GM21825 (cell line): Measurements from ENCODE around the gene TMBIM6.
"Not testable (repeated sequence)": the region's sequence is repeated elsewhere in the genome, so short reads cannot be mapped to it uniquely, and the experiment has no call there.

Experiments
- ATAC-seq: cut with Tn5 transposase; IDR thresholded peaks from one replicate; pipeline ENCODE4 v1.9.1; 2021; ENCODE audit warnings: mild to moderate bottlenecking, moderate library complexity; ENCODE audit not compliant: unreplicated experiment

Gene TMBIM6

DNA sequence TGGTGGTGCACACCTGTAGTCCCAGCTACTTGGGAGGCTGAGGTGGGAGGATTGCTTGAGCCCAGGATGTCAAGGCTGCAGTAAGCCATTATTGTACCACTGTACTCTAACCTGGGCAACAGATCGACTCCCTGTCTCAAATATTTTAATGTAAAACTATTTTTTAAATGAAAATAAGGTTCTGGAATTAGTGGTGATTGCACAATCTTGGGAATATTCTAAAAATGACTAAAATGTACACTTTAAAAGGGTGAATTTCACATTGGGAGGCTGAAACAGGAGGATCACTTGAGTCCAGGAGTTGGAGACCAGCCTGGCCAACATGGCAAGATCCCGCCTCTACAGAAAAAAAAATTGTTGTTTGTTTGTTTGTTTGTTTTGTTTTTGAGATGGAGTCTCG is 12.9 kb upstream of the TMBIM6 start:
- no peak for ATAC-seq

DNA sequence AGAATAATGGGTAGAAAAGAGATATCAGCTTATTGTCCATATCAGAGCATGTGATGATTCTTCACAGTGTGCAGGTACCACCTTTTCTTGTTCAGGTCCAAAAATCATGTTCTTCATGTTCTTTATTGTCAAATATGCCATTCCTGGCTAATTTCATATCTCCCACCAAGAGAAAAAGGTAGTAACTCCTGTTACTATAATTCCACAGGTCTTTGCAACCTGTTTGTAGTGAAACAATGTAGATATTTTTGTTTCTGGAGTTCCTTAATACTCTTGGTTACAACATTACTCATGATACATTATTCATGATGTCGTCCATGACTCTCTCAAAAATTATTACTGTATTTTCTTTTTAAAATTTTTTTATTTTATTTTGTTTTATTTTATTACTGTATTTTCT is 11.3 kb upstream of the TMBIM6 start:
- ATAC-seq: no peak

- no peak for ATAC-seq
Measured at GRCh38 chr12:49730568-49731101, 10.7 kb upstream of the TMBIM6 start.

GRCh38 chr12:49733219-49734017 is 7.9 kb upstream of the TMBIM6 start:
- no peak for ATAC-seq

GRCh38 chr12:49734900-49735299 is 6.5 kb upstream of the TMBIM6 start:
- ATAC-seq: not testable (repeated sequence)

DNA sequence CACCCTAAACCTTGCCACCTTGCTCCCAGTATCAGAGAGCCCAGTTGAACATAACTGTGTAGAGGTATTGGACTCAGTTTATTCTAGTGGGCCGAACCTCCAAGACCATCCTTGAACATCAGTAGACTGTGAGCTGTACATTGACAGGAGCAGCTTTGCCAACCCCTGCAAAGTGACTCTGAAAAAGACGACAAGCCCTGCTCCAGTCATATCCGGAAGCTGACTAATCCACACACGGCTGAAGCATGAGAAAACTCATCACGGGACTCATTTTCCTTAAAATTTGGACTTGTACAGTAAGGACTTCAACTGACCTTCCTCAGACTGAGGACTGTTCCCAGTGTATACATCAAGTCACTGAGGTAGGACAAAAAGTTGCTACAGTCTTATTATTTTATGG is 2.6 kb upstream of the TMBIM6 start:
- not testable (repeated sequence) for ATAC-seq

DNA sequence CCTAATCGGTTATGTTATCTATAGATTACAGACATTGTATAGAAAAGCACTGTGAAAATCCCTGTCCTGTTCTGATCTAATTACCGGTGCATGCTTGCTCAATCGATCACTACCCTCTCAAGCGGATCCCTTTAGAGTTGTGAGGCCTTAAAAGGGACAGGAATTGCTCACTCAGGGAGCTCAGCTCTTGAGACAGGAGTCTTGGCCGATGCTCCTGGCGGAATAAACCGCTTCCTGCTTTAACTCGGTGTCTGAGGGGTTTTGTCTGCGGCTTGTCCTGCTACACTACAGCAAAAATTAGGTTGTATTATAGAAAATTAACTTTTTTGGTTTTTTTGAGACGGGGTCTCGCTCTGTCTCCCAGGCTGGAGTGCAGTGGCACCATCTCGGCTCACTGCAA is 1.1 kb upstream of the TMBIM6 start:
- ATAC-seq: not testable (repeated sequence)

DNA sequence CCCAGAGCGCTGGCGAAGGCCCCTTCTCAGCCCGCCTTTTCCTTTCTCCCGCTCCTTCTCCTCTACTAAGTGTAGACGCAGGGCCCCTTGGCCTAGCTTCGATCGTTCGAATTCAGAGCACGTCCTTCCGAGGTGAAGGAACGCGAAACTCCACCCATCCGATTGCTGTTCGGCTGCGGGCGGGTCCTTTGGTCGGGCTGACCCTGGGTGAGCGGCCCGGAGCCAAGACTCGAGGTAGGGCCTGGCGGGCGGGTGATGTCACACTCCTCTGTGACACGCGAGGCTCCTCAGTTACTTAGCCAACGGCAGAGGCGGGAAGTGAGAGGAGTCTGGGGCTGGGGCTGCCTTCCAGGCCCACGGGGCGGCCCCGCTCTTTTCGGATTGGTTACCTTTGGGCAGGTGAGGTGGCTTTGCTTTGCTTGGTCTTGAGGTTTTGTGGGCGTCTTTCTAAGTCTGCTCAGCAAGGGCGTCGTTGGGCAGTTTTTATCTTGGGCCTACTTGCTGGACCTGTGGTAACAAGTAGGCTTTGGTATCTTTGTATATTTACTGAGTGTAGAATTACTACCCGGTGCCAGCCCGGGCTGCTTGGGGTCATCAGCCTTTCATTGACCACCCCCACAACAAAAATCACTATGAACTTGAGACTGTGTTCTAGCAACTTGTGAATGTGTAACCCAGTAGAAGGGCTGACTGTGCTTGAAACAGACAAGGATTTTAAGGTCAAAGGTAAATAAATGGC is 694 bp downstream of the TMBIM6 start:
- peak; percentile 62 for ATAC-seq

DNA sequence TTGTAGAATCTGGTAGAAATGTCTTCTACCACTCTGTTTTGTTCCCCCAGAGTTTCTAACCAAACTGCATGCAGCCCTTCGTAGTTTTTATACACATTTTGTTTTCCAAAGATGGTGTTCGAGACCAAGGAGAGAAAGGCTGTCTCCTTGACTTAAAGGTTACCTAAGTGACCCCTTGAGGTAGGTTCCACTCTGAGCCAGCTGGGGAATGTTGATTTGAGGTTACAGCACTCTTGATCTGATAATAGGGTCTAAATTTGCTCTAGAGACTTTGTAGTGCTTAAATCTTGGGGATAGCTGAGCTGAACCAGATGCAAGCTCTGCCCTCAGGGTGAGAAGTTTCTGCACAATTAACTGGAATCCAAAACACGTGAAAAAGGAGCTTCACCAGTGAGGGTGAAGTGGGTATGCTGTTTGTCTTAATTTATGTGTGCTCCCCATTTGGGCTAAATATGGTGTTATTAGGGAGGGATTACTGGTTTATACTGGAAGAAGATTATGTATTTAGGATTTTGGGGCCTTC is 3.1 kb downstream of the TMBIM6 start:
- no peak for ATAC-seq

- no peak for ATAC-seq
Measured at GRCh38 chr12:49748306-49748705, 6.9 kb downstream of the TMBIM6 start.

DNA sequence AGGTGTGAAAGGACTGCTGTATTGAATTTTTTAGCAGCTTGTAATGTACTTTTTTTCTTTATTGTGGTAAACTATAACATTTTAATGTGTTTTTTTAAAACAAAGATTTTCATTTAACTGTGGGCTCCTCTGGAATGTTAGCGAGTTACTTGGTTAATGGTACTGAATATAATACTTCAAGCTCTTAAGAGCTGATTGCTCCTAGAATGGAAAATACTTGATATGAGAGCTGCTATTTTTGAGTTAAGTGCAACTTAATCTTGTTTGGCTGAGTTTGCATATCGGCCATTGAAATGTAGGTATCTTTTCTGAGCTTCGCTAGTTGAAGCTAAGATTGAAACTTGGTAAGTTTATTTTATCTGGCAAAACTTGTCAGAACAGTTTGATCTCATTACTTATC is 7.4 kb downstream of the TMBIM6 start:
- ATAC-seq: no peak

GRCh38 chr12:49750027-49750995 is 9.0 kb downstream of the TMBIM6 start:
- ATAC-seq: peak; percentile 39

DNA sequence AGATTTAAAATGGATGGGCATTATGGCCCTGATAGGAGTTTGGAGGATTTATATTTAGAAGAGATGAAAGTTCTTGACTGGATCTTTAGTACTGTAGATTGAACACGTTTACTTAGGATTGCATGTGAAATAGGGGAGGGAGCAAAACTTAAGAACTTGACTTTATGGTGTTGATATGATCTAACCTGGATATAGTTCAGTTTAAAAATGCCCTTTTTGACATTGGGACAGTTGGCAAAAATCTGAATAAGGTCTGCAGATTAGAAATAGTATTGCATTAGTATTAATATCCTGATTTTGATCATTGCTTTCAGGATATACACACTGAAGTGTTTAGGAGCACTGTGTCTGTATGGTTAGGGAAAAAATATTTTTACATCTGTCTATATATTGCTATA is 9.6 kb downstream of the TMBIM6 start:
- ATAC-seq: no peak

DNA sequence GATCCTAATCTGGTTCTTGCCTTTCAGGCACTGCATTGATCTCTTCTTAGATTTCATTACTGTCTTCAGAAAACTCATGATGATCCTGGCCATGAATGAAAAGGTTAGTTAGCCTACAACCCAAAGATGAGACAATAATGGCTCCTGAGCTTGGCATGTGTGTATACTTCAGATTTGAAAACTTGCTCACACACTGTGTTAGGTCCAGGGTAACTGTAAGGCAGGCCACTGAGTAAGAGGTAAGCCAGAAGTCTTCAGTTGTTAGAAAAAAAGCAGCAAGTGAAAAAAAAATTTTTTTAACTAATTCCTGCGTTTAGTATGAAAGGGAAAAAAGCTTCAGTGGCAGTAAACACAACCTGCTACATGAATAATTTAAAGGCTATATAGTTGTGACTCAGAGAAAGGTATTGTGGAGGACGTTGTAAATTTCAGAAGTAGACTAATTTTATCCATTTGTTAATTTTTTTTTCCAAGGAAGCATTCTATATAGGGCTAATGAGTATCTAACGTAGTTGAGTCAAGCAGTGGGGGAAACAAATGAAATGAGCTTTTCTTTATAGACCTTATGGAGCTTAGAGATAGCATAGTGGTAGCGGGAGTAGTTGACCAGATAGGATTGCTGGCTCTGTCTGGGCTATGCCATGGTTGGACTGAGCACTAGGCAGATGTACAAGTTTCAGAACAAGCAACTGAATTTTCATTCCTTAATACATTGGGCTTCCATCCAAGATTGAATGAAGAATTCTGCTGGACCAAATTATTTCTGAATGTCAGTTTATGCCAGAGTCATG is 20.5 kb downstream of the TMBIM6 start:
- no peak for ATAC-seq

- no peak for ATAC-seq
Measured at GRCh38 chr12:49762468-49762847, 21.1 kb downstream of the TMBIM6 start.

GRCh38 chr12:49763006-49763591 is 21.7 kb downstream of the TMBIM6 start:
- ATAC-seq: no peak

GRCh38 chr12:49764126-49764525 is 22.8 kb downstream of the TMBIM6 start:
- ATAC-seq: no peak

DNA sequence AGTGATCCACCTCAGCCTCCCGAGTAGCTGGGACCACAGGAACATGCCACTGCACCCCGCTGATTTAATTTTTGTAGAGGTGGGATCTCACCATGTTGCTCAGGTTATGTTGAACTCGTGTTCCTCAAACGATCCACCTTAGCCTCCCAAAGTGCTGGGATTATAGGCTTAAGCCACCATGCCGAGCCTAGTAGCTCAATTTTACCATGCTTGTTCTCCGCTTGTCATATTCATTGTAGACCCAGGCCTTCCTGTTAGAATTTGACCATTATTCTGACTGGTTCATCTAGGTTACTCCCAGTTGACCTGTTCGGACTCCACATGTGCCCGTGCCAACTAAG is 24.7 kb downstream of the TMBIM6 start:
- no peak for ATAC-seq

- no peak for ATAC-seq
Measured at GRCh38 chr12:49767333-49767732, 26.0 kb downstream of the TMBIM6 start.

GRCh38 chr12:49773102-49773501 is 31.7 kb downstream of the TMBIM6 start:
- not testable (repeated sequence) for ATAC-seq
